Renal cortex interstitium (tissue), 15 donors: ENCODE measurements around the gene IL21R. TPM values are rescaled to one million over a fixed set of nuclear protein-coding genes. Genes with fewer than 3 reads are reported as not detected.
A peak's percentile ranks its signal among the peaks of the same experiment; 100 is the strongest.

Source experiments
- DNase-seq, 11 donors: peaks; one replicate each; pipeline ENCODE4 v3.0.0-alpha.2; 2013; ENCODE audit warnings: low read depth in 9 of 11, low spot score in 4 of 11; ENCODE audit errors: extremely low read depth in 1 of 11
- long read RNA-seq, 16 experiments: transcript quantifications; one replicate each; lab custom pipeline, GENCODE V29; 2026
- polyA plus RNA-seq, 3 donors: library from polyadenylated mRNA; unstranded; fragments of 120-200 nt; gene quantifications; one replicate each; pipeline ENCODE4 v1.2.1, GENCODE V29; 2013; ENCODE audit not compliant: insufficient read length in 3 of 3

IL21R gene
- under 1 TPM; 0.14 to 0.32 (median 0.17) TPM for polyA plus RNA-seq
- long read RNA-seq, donor 1 = 0 reads
- long read RNA-seq, donor 2 = 0 reads
- long read RNA-seq, donor 3 = 0 reads
- long read RNA-seq, donor 4 = 0 reads
- long read RNA-seq, donor 5 = 0 reads
- long read RNA-seq, donor 6 = 0 reads
- long read RNA-seq, donor 7 = 0 reads
- long read RNA-seq, donor 8 = 0 reads
- long read RNA-seq, donor 9 = 0 reads
- long read RNA-seq, donor 10, partial matches to known transcripts = 22 of 22 reads
- long read RNA-seq, donor 10, other reads (novel, unspliced or antisense) = 0 of 22 reads
- long read RNA-seq, donor 11 = 0 reads
- long read RNA-seq, donor 12 = 0 reads
- long read RNA-seq, donor 13 = 0 reads
- long read RNA-seq, donor 14 = 0 reads
- long read RNA-seq, donor 15 = 0 reads
- long read RNA-seq, donor 16 = 0 reads

DNA sequence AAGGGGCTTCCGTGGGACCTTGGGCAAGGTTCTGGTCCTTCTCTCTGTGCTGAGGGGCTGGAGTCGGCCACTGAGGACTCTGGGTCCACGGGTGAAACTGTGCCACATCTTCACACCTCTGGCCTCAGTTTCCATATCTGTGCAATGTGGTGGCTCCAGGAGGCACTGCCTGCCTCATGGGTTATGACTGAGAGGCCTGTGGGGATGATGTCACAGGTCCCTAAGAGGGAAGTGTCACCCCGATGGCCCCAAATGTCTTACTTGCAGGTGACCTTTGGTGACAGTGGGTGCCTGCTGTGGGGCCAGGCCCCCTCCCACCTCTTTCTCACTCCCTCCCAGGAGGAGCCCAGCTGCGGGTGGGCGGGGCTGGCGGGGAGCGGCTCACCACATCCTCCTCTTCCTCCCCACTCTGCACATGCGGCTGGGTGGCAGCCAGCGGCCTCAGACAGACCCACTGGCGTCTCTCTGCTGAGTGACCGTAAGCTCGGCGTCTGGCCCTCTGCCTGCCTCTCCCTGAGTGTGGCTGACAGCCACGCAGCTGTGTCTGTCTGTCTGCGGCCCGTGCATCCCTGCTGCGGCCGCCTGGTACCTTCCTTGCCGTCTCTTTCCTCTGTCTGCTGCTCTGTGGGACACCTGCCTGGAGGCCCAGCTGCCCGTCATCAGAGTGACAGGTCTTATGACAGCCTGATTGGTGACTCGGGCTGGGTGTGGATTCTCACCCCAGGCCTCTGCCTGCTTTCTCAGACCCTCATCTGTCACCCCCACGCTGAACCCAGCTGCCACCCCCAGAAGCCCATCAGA, at the start of gene IL21R:
IL21R (plus strand) TSS at position 407 of the 801 bp plus-strand sequence. CDS start 27,898 bp downstream, outside the sequence.
- DNase-seq = peak in 3 of 11 donors; percentile 1 to 6 (median 2)

DNA sequence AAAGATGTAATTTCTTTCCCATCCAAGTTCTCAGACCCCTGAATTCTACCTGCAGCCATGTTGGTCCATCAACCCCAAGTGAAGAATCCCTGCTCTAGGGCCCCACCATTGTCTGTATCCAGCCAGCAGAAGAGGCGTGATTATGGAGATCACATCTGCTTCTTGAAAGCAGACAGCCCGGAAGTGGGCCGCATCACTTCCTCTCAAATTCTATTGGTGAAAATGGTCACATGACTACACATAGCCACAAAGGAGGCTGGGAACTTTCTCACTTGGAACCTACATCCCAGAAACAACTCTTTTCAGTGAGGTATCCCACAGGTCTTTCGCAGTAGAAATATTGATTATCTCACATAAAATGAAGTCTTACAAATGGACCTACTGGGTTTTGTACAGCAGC, 48.1 kb upstream of the IL21R start:
- DNase-seq = no peak

DNA sequence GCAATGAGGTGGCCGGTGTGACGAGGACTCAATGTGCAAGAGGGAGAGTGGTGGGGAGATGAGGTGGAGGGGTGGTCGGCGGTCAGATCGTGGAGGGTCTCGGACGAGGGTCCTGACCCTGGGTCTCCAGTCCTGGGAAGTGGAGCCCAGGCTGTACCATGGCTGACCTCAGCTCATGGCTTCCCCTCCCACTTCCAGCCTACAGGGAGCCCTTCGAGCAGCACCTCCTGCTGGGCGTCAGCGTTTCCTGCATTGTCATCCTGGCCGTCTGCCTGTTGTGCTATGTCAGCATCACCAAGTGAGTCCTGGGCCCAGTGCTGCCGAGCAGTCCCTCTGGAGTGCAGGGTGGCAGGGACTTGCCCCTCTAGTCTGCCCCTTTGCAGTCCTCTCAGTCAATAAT, 46.4 kb upstream of the IL21R start:
- no peak for DNase-seq

DNA sequence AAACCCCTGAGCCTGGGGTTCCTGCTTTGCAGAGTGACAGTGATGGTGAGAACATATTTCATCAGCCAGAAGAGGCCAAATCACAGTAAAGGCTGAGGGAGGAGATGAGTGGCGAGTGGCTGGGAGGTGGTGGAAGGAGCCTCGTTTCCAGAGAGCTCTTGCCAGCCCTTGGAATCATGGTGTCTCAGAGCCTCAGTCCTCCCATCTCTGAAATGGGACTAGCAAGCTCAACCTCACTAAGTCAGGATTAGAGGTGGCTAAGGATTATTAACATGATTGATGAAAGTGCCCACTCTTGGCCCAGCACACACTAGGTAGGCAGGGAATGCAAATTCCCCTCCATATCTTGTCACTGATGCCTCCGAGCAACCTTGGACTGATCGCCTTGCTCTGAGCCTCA, 45.2 kb upstream of the IL21R start:
- DNase-seq = no peak

DNA sequence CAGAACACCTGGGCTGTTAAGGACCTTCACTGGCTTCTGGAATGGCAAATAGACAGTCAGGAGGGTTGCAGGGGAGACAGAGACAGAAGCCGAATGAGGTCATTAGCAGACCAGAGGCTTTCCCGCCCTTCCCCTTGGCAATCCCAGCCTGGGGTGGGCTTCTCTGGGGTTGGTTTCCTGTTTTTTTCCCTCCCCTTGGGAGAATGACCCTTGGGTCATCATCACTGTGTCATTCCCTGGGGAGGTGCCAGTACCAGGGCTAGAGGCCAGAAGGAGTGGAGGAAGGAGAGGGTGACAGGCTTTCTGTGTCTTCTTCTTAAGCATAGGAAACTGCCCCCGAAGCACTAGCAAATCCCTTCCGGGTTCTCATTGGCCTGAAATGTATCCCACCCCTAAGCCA, 42.9 kb upstream of the IL21R start:
- no peak for DNase-seq

DNA sequence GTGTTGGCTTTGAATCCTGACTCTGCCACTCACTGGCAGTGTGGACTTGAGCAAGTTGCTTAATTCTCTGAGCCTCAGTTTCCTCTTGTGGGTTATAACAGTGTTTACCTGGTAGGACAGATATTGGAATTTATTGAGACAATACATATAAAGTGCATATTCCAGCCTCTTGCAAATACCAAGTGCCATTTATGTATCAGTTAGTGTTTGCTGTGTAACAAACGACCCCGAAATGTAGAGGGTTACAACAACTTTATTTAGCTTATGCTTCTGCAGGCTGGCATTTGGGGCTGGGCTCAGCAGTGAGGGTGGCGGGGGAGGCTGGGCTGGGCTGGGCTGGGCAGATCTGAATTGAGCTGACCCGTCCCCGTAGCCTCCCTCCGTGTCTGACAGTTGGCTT, 42.4 kb upstream of the IL21R start:
- no peak for DNase-seq

DNA sequence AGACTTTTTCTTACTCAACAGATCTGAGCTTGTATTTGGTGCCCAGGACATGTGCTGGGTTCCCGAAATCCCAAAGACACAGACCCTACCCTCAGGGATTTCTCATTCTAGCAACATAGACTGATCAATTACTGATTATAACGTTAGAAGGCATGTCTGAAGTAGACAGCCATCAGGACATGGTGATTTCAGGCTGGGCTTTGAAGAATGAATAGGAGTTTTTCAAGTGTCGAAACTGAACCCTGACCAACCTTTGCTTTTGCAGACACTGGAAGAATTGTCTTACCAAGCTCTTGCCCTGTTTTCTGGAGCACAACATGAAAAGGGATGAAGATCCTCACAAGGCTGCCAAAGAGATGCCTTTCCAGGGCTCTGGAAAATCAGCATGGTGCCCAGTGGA, 40.0 kb upstream of the IL21R start:
- no peak for DNase-seq

DNA sequence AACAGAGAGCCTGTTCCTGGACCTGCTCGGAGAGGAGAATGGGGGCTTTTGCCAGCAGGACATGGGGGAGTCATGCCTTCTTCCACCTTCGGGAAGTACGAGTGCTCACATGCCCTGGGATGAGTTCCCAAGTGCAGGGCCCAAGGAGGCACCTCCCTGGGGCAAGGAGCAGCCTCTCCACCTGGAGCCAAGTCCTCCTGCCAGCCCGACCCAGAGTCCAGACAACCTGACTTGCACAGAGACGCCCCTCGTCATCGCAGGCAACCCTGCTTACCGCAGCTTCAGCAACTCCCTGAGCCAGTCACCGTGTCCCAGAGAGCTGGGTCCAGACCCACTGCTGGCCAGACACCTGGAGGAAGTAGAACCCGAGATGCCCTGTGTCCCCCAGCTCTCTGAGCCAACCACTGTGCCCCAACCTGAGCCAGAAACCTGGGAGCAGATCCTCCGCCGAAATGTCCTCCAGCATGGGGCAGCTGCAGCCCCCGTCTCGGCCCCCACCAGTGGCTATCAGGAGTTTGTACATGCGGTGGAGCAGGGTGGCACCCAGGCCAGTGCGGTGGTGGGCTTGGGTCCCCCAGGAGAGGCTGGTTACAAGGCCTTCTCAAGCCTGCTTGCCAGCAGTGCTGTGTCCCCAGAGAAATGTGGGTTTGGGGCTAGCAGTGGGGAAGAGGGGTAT, 39.3 kb upstream of the IL21R start:
- no peak for DNase-seq

DNA sequence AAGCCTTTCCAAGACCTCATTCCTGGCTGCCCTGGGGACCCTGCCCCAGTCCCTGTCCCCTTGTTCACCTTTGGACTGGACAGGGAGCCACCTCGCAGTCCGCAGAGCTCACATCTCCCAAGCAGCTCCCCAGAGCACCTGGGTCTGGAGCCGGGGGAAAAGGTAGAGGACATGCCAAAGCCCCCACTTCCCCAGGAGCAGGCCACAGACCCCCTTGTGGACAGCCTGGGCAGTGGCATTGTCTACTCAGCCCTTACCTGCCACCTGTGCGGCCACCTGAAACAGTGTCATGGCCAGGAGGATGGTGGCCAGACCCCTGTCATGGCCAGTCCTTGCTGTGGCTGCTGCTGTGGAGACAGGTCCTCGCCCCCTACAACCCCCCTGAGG, 38.7 kb upstream of the IL21R start:
- no peak for DNase-seq

DNA sequence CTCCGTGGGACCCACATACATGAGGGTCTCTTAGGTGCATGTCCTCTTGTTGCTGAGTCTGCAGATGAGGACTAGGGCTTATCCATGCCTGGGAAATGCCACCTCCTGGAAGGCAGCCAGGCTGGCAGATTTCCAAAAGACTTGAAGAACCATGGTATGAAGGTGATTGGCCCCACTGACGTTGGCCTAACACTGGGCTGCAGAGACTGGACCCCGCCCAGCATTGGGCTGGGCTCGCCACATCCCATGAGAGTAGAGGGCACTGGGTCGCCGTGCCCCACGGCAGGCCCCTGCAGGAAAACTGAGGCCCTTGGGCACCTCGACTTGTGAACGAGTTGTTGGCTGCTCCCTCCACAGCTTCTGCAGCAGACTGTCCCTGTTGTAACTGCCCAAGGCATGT, 38.2 kb upstream of the IL21R start:
- no peak for DNase-seq

DNA sequence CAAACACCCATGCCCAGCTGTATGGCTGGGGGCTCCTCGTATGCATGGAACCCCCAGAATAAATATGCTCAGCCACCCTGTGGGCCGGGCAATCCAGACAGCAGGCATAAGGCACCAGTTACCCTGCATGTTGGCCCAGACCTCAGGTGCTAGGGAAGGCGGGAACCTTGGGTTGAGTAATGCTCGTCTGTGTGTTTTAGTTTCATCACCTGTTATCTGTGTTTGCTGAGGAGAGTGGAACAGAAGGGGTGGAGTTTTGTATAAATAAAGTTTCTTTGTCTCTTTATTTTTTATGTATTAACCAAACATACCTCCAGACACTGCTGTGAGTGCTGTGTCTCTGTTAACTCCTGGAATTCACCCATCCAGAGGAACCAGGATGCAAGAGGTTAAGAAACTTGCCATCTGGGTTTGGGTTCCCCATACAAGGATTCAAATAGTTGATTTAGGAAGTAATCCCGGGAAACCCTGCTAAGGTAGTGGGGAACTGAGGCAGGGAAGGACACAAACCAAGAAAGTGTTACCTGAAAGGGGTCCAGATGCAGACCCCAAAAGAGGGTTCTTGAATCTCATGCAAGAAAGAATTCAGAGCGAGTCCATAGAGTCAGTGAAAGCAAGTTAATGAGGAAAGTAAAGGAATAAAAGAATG, 37.4 kb upstream of the IL21R start:
- no peak for DNase-seq

DNA sequence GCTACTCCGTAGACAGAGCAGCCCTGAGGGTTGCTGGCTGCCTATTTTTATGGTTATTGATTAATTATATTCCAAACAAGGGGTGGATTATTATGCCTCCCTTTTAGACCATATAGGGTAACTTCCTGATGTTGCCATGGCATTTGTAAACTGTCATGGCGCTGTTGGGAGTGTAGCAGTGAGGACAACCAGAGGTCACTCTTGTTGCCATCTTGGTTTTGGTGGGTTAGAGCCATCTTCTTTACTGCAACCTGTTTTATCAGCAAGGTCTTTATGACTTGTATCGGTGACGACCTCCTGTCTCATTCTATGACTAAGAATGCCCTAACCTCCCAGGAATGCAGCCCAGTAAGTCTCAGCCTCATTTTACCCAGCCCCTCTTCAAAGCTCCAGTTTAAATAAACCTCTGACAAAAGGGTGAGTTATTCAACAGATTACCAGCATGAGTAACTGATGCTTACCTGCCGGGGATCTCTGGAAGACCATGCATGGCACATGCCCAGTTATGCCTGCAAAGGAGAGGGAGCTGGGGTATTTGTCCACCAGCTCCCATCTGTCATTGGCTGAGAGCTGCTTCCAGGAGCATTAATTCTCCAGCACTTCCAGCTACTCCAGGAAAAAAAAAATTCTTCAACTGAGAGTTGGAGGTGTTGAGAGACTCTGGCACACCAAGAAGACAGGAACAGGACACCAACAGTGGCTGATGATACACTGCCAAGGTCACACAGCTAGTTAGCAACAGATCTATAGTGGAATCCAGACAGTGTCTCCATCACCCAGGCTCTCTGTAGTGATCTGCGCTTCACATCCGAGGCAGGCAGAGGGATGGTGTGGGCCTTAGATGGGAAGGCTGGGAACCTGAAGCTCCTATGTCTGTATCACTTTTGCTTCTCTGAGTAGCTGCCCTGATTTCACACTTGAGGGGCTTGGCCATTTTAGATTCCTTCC, 36.6 kb upstream of the IL21R start:
- no peak for DNase-seq

DNA sequence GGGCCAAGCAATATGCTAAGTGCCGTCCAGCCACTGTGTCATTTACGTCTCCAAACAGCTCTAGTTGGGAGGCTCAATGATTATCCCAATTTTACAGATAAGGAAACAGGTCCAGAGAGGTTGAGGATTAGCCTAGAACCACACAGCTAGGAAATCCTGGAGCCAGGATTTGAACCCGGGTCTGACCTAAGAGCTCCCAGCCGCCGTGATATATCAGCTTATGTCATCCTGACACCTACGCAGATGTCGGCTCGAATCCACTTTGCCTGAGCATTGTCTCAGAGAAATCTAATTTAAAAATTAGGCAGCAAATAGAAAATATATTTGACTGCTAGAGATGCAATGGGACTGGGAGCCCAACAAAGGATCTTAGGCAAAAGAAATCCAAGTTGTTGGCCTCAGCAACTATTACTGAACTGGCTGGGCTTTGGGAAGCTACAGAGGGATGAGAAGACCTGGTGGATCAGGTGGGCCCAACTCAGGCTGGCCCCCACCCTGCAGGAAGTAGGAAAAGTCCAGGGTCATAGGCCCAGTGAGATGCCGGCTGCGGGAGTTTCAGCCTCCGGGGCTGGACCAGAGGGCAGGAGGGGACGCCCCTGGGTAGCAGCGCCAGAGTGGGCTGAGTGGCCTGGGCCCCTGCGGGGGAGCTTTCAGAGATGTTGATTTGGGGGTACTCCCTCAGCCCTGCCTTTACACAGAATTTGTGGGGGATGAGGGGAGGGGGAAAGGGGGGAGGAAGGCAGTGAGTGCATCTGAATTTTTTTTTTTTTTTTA, 35.1 kb upstream of the IL21R start:
- no peak for DNase-seq

DNA sequence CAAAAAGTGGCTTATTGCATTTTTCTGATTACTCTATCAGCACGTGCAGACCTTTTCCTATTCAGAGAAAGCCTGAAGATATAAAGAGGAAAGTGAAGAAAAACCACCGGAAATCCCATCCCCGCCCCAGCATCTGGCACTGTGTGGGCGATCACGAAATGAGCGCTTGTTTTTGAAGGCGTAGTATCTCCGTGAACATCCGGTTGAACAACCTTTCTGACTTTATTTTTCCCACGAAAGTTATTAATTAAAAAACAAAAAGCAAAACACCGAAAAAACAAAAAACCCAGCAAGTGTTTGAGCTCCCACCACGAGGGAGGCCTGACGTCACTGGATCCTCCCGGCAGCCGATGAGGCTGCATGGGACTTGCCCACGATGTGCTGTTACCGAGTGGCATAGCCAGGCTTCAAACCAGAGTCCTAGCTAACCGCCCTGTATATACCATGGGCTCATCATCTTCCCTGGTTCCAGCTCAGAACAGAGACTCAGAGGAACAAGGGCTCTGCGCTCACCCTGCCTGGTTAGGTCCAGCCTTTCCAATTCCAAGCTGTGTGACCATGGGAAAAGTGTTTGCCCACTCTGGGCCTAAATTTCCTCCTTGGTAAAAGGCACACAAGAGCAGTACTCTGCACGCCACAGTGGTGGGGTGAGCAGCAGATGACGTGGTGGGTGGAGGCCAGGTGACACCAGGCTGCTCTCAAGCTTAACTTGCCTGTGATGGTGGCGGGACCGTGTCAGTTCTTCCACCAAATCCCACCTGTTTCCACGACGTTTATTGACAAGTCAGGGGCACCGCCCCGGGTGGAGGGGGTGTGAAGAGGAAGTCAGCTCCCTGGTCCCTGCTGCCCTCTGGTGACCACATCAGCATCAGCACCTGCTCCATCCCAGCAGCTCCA, 34.3 kb upstream of the IL21R start:
- peak in 10 of 11 donors; percentile 8 to 26 (median 22) for DNase-seq

DNA sequence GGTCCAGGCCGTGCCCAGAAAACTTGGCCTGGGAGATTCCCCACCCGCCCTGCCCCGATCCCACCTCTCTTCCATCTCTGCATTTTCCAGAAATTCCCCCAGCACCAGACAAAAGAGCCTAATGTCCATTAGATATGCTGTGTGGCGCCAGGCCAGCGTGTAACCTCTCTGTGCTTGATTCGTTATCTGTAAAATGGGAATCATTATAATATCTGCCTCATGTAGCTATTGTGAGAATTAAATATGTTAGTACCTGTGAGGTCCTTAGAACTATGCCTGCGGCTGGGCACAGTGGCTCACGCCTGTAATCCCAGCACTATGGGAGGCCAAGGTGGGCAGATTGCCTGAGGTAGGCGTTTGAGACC, 33.6 kb upstream of the IL21R start:
- DNase-seq = no peak

DNA sequence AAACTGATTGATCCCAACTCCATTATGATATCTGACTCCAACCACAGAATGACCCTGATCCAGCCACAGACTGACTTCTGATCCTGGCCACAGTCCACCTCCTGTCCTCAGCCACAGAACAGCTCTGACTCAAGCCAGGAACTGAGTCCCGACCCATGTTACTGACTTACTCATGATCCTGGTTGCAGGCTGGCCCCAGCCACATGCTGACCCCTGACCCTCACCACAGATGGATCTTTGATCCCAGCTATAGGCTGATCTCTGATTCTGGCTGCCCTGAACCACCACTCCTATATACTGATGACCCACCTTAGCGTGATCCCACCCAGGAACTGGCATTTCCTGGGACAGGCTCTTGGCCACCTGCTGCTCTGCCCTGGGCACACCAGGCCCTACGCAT, 32.2 kb upstream of the IL21R start:
- no peak for DNase-seq

DNA sequence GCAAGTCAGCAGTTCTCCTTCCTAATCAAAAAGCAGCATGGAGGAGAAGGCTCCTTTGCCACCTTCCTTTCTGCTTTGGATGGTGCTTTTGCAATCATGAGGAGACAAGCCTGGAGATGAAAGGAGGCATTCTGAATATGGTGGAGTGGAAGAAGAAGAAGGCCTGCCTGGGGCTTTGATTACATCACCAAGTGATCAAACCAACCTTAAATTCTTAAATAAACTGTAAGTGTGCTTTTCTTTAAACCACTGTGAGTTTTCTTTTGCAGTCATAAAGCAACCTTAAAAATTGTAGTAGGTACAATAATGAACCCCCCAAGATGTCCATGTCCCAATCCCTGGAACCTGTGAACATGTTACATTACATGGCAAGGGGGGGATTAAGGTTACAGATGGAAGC, 31.7 kb upstream of the IL21R start:
- DNase-seq = no peak
